Measurements from ENCODE around the gene TBC1D24.

TBC1D24 gene

DNA sequence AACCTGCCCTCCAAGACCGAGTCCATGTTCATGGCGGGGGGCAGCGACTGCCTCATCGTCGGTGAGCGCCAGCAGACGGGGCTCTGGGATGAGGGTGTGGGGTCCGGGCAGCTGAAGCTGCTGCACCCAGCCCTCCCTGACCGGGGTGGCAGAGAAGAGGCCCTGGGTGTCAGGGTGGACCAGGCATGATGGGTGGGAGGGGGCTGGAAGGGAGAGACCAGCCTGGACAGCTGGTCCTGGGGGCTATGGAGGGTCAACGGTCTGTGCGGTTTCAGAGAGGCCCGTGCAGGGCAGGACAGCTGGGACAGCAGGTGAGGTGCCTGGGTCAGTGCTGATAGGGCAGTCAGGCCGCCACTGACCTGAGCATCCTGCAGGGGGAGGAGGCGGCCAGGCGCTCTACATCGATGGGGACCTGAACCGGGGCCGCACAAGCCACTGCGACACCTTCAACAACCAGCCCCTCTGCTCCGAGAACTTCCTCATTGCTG, 25.5 kb downstream of the TBC1D24 start:
- DNase-seq: no peak

DNA sequence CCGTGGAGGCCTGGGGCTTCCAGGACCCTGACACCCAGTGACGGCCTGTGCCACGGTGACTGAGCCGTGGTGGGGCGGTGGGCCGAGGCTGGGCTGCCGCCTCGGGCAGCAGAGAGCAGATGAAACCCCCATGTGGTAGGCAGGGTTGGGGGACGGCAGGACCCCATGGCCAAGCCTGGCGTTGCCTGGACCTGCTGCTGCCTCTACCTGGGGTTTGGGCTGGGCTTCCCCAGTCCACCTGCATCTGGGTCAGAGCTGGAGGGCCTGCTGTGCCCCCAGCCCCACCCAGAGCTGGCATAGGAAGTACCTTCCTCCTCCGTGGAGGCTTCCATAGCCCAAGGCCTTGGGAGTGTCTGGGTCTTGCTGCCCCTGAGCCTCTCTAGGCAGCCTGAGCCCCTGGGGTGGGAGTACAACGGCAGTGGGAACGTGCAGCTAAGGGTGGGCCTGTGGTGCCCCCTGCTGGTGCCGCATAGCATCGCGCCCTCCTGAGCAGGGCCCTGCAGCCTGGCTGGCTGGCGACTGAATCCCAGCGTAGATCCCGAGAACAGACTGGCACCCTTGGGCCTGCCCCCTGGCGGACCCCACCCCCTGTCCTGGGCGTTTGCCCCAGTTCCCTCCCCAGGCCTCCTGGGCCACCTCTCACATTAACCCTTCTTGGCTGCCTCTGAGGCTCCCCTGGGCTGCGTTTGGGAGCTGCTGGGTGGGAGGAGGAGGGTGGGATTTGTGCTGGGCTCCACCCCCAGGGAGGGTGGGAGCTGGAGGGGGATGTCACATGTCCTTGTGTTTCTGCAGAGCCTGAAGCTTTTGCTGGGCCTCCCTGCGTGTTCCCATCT, 26.2 kb downstream of the TBC1D24 start:
- peak; percentile 81 for DNase-seq

DNA sequence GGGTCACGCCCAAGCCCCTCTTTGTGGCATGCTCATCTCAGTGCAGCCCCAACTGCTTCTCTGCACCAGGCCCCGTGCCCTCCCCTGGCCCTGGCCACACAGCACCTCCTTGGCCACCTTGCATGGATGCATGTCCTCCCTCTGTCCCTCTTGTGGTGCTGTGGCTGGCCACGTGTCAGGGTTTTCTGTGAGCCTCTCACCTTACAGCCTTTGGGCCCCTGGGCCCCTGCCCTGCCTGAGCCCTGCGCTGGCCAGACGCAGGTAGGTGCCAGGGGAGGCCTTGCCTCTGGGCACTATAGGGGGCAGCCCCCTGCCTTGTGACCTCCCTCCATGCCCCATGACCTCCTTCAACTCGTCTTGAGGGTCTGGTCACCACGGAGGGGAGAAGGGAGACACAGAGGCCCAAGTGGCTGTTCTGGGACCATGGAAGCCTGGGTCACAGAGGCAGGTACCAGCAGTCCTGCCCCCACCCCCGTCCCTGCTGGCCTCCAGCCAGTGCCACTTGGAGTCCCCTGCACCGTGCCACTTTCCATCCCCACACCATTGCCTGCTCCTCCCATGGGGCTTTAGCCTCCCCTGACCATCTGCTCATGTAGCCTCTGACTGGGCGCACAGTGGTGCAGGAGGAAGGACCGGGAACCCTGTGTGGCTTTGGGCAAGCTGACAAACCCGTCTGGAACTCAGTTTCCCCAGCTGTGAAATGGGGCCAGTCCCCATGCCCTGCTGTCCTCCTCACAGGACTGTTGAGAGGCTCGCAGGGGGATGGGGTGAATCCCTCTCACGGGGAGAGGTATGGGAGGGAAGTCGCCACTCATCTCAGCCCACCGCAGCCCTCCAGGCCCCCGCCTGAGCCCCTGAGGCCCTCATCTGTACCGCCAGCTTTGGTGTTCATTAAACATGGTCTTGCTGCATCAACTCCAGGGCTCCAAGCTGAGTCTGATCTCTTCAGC, 27.3 kb downstream of the TBC1D24 start:
- no peak for DNase-seq

DNA sequence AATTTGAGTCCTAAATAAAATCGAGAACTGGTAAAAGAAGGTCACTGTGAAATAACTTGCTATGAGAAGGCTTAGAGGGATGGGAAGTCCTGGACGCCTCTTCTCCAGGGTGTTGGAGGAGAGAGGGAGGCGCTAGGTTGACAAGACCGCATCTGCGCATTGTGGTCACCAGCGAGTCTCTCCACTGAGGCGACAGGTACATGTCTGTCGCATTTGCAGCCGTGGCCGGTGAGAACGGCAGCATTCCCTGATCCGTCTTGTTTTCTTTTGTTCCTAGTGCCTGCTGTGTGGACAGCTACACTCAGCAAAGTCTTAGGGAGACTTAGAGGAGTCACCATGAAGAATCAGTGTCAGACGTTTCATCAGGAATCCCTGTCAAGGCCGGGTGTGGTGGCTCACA, 30.8 kb downstream of the TBC1D24 start:
- no peak for DNase-seq

DNA sequence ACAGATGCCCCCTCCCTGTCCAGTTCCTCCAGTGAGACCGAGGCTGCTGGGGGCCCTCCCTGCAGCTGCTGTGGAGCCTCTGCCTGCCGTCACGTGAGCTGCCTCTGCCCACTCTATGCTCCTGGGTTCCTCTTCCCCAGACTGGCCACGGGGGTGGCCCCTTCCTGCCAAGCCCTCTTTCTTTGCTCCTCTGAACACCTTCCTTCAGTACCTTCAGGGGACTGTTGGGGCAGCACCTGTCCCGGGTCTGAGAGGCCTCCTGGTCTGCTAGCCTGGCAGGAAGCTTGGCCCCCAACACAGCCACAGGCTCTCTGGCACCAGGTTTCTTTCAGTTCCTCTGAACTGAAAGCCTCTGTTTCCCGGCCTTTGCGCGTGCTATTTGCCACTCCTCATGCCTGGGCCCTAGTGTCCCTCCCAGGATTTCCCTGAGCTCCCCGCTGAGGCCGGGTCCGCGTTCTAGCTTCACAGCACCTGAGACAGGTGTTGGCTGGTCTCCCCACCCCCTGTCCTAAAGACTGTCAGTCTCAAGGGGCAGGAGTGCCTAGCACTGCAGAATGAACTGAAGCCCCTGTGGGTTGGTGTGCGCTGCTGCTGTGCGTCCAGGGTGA, 32.2 kb downstream of the TBC1D24 start:
- no peak for DNase-seq

DNA sequence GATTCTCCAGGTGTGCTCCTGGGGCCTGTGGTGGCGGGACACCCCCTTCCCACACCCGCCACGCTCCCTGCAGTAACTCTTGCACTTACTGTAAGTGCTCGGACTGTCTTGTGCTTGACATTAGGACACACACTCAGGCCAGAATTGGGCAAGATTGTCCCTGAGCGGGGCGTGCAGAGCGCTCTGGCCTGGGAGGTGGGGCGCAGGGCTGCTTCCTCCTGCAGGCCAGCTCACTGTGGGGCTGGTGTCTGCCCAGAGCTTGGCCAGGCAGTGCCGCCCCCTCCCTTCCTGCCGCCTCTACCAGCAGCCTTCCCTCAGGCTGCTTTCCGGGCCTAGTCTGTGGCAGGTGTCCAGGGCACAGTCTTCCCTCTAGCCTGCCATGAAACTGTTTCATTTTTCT, 32.7 kb downstream of the TBC1D24 start:
- no peak for DNase-seq

DNA sequence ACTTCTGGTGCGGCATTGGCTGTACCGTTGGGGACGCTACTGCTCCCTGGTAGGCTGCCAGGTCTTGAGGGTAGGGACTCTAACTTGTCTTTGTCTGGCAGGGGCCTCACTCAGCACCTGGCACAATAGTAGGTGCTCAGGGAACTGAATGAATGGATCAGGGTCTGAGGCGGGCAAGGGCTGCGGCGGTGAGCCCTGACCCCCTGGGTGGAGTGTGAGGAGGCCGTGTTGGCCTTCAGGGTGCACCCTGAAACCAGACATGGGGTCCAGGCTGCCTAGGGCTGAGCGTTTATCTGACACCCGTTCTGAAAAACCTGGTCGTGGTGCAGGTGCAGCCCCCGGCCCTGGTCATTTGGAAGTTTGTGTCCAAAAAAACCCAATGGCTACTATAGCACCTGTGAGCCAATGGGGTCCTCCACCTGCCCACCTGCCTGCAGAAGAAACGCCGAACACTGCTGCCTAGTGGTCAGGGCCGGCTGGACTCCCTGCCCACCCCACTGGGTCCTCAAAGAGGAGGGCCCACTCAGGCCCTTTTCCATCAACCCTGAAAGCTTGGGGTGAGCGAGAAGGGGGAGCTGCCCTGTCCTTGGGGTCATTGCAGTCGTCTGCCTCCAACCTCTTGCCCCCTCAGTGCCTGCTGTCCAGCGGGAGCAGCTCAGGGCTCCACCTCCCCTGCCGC, 33.9 kb downstream of the TBC1D24 start:
- DNase-seq: no peak

DNA sequence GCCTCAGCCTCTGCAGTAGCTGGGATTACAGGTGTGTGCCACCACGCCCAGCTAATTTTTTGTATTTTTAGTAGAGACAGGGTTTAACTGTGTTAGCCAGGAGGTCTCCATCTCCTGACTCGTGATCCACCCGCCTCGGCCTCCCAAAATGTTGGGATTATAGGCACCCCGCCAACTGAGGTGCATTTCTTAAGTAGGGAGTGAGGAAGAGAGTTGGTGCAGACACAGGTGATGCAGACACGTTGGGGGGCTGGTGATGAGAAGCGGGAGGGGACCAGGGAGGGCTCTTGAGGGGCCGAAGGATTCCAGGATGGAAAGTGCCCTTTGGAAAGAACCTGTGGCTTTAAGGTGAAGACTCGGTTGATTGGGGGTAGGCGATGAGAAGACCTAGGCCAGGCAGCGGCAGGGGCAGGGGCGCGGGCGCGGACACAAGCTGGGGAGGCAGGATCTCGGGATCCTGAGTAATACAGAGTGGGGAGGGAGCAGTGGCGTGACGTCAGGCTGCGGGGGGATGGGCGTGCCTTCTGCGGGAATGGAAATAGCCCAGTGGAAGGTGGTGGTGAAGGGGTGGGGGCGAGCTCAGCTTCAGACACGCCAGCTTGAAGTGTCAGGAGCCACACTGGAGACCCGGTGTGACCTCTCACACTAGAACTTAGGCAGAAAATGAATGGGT, 36.3 kb downstream of the TBC1D24 start:
- no peak for DNase-seq

DNA sequence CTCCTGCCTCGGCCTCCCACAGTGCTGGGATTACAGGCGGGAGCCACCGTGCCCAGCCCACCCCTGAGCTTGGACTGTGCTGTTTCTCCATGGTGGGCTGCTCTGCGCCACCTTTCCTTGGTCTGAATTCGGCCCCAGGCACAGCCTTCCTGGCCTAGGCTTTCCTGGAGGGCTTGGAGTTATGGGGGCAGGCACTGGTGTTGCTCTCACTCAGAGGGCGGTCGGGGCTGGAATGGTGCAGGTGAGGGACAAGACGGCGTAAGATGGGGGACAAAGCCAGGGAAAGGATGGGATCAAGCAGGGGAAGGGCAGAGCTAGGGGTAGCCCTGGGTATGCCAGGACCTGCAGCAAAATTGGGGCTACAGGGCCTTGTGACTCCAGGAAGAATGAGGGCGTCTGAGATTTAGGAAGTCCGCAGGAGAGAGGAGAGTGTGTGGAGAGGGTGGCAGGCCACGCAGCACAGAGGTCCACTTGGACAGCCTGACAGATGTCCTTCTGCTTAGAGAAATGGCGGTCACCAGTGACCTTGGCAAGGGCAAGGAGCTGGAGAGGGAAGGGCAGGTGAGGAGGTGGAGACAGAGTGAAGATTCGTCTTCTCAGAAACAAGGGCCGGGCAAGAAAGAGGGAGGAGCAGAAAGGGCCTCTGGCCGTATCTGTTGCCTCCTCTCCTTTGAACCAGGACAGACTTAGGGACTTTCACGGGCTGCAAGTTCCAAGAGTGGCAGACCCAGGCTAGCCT, 37.2 kb downstream of the TBC1D24 start:
- no peak for DNase-seq

DNA sequence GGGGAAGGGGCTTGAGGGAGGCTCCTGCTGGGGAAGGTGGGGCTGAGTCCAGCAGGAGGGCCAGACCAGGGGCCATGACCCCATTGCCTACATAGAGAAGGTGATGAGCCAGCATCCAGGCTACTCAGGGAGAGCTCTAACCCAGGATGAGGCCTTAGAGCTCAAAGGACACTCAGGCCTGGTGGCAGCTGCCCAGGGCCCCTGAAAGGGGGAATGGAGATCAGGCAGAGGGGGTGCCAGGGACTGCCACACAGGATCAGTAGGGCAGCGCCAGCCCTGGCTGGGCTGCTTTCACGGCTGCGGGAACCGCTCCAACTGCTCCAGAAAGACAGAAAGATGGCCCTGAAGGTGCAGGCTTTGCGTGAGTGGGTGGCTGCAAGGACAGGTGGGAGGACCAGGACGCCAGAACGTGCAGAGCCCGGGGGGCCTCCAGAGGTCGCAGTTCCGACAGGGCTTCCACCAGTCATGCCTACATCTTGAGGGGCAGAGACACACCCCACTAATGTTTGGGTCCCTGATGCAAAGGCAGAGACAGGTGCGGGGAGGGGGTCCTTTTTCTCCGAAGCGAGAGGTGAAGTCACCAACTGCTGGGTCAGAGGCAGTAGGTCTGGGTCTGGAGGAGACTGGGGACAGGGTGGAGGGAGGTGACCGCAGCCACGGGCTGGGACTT, 37.9 kb downstream of the TBC1D24 start:
- no peak for DNase-seq

DNA sequence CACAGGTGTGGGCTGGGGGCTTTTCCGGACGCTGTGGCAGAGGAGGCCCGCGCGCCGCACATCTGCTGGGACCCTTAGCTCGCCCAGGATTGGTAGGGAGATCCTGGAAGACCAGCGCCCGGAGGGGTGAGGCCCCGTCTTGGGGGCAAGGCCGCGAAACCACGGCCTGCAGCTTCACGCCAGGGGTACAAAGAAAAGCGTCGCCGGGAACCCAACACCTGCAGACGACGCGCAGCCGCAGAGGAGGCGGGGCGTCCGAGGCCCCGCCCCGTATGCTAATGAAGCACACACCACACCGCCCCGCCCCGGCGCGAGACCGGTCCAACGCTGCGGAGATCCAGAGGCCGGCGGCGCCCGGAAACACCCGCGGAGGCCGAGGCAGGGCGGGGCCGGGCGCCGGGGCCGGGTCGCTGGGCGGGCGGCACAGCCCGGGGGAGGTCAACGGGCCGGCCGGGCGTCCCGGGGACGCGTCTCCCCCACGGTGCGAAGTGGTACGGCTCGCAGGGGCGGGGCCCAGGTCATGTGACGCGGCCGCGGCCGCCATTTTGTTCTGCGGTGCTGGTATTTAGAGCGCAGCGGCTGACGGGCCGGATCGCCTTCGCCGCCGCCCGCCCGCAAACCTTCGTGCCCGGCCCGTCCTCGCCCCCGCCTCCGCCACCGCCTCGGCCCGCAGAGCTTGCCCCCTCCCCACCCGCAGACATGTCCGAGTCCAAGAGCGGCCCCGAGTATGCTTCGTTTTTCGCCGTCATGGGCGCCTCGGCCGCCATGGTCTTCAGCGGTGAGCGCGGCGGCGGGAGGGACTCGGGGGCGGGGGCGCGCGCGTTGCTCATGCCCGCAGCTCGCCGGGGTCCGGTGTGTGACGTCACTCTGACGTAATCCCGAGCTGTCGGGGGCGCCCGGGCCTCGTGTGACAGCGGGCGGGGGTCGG, 38.7 kb downstream of the TBC1D24 start, which contains the start of gene ATP6V0C:
ATP6V0C (plus strand) TSS at position 548 of the 928 bp plus-strand sequence; CDS start at position 700, 152 bp downstream.
- peak; percentile 89 for DNase-seq

DNA sequence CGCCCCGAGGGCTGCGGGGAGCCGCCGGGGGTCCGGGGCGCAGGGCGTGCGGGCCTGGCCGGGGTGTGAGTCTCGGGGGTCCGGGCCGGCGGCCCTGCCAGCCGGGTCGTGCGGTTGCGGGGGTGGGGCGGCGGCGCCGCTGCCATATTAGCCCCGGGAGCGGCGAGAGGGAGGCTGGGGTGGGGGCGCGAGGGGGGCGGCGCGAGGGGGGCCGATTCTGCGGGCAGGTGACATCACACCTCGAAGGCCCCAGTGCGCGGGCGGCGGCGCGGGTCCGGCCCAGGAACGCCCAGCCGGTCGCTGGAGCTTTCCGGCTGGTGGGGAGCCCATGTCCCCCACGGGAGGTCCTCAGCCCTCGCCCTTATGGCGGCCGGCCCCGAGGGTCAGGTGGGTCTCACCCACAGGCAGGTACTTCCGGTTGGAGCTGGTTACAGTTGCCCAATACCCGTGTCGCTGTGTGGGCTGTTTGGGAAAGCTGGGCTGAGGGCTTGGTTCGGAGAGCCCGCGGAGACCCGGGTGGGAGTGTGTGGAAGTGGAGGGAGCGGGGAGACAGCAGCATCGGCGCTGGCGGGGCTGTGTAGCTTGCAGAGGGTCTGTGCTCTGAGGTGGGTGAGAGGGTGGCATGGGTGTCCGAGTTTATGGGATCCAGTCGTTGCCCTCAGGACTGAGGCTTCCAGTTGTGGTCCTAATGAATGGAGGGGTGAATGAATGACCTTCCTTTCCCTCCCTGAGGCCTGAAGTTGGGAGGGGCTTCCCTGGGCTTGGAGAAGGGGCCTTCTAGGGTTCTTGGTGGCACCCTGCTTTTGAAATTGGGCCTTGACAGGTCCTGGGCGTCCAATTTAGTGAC, 39.6 kb downstream of the TBC1D24 start:
- DNase-seq: no peak

DNA sequence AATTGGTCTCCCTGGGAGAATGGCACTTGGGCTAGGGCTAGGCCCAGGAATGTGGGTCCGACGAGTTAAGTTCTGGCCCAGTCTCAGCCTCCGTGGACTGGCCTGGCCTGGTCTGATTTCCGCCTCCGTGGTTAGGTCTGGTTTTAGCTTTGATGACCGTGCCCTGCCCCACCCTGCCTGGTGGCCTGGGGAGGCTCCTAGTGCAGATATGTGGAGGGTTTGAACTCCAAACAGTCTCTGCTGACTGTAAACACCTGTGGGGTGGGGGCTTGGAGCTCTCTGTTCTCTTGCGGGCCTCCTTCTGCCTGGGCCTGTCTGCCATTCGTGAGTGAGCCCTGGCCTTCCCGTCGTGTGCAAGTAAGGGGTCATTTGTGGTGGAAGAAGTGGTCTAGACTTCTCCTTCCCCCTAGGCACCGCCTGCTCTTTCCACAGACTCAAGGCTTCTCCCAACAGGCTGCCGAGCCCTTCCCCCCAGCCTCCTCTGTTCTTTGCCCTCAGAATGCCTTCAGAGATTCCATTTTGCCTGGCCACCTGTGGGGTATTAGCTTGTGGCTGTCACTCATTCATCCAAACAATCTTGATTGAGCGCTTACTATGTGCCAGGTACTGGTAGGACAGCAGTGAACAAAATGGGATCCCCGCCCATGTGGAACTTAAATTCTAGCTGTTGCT, 40.4 kb downstream of the TBC1D24 start:
- no peak for DNase-seq

DNA sequence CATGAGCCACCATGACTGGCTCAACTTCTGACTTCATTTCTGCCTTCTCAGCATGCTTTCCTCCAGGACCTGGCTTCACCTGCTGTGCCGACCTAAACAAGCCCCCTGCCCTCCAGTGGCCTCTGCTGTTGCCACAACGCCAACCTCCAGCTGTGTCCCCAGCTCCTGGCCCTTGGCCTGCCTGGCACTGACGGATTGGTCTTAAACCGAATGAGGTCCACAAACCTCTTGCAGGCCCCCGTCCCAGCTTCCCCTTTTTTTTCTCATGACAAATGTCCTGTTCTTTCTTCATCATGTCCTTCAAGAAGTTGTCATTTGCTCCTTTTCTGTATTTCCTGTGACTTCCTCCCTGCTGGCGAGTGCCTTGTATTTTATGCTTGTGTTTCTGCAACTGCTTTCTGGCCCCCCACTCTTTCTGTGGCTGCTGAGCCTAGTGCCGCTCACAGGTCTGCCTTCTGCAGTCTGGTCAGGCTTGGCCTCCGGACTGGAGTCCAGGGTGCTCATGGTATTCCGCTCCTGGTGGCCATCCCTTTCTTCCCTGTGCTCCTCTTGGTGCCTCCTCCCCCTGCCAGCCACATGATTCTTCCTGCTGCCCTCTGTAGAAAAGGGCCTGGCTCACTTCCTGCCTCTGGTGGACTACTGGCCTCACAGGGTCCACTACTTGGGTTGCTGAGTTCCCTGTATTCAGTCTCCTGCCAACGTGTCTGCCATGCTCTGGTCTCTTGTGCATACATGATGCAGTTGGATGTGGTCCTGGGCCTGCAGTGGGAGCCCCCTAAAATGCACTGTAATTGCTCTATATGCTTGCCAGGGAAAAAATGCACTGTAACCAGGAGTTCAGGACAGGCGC, 41.7 kb downstream of the TBC1D24 start:
- DNase-seq: no peak

DNA sequence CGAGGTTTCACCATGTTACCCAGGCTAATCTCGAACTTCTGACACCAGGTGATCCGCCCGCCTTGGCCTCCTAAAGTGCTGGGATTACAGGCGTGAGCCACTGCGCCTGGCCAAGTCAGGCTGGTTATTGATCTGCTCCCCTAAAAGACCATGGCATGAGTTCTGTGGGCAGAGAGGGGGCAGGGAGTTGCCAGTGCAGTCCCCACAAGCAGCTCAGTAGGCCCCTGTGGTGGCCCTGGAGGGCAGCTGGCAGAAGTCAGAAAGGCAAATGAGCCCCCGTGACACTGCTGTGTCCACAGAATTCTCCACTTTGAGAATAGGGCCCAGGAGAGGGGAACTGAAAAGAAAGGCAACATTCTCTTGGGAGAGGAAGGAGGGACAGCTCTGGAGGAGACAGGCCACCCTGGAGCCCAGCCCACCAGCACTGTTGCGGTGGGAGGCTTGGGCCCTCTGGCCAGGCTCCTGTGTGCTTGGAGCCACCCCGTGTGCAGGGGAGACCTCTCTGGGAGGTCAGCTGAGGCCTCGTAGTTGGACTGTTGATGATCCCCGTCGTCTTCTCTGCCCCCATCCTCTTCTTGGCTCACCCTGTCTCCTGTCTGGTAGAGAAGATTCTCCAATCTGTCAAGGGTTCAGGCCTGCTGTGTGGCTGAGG, 43.2 kb downstream of the TBC1D24 start:
- no peak for DNase-seq

All from stimulated activated CD4-positive, alpha-beta T cell treated with anti-CD3 and anti-CD28 coated beads, Interleukin-4, amount 100 ng/mL, for 24 hours (primary cell).